ENCODE data around the gene DDX20. TPM values are rescaled to one million over a fixed set of nuclear protein-coding genes. Genes with fewer than 3 reads are reported as not detected.

Gene DDX20
- total and polyA plus RNA-seq, 2 donors (not counting 3 experiments of a cell fraction or from before 2014, with no cell fraction given): 4.1 to 15.9 TPM

DNA sequence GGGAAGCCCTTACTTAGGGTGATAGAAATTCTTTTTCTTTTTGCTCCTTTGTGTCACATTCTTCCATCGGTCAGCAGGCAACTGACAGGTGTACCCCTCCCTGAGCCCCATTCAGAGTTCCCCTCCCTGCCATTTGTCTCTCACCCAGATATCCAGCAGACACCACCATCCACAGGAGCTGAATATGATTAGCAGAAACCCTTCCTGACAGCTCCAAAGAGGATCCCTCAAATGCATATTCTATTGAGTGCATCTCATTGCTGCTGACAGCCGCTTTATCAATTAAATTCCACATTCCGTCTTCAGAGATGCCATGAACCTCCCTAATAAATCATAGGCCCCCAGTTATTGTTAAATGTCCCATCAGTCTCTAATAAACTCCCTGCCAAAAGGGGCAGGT, 6.1 kb upstream of the DDX20 start:
- Histone ChIP-seq H2AFZ (ENCODE audit: low read depth, low read length) (no peak overlapping the region), H3K9me3 (replicated peaks; ENCODE audit: control insufficient read depth, insufficient read depth, low read length) (no peaks in the 10 kb centered on the region), H3K79me2 (ENCODE audit: control insufficient read depth, insufficient read depth, low read length) (no peaks in the 10 kb centered on the region), H3K27me3 (ENCODE audit: control insufficient read depth in 2 of 2, insufficient read depth in 2 of 2, low read length in 2 of 2) (no peaks in the 10 kb centered on the region), H3K4me3 (replicated peaks in 1 of 3; ENCODE audit: insufficient read depth in 1 of 3, low read depth in 1 of 3, low read length in 3 of 3) (no peak overlapping the region), H3K4me1 (ENCODE audit: control insufficient read depth, extremely low read depth, insufficient read depth, low read length) (peaks cover 5% of the 10 kb centered on the region), H3K36me3 (ENCODE audit: control insufficient read depth in 2 of 2, extremely low read depth in 1 of 2, insufficient read depth in 2 of 2, low read length in 2 of 2) (no peaks in the 10 kb centered on the region), H3K4me2 (ENCODE audit: insufficient read depth, low read length) (no peak overlapping the region), H4K20me1 (replicated peaks; ENCODE audit: control insufficient read depth, extremely low read depth, insufficient read depth, low read length) (no peaks in the 10 kb centered on the region), H3K9me1 (replicated peaks; ENCODE audit: control insufficient read depth, extremely low read depth, insufficient read depth, low read length) (no peaks in the 10 kb centered on the region), H3K27ac (ENCODE audit: insufficient read depth, low read depth, low read length) (no peak overlapping the region), H3K9ac (replicated peaks; ENCODE audit: extremely low read depth, insufficient read depth, low read length) (no peak overlapping the region)
- dilution Hi-C loops (cut with MboI; ENCODE audit: extremely low pct_ligation_motif_present, low sequenced_read_pairs) (no loop called here), intact Hi-C loops (cut with micrococcal nuclease) (no loop called here)
- BruUV-seq (replicated peaks): no TSS peak
- TF ChIP-seq MYC (IDR thresholded peaks at IDR 0.05; ENCODE audit: low read depth, low read length) (no peak), JUN (IDR thresholded peaks at IDR 0.05; ENCODE audit: borderline replicate concordance, insufficient read depth, insufficient read length, low read depth) (no peak), FOS (IDR thresholded peaks at IDR 0.05; ENCODE audit: borderline replicate concordance, insufficient read depth, low read length) (no peak), MAX (IDR thresholded peaks at IDR 0.05; ENCODE audit: insufficient read depth, insufficient read length) (no peak), POLR2A (IDR thresholded peaks at IDR 0.05; ENCODE audit: low read depth, low read length) (no peak), GATA2 (IDR thresholded peaks at IDR 0.05; ENCODE audit: insufficient read depth, insufficient read length, low read depth, low read length) (no peak)
- POLR2A ChIA-PET: no interaction called here
- DNase-seq (ENCODE audit: low read depth, low spot score): no peak
- no peak for FAIRE-seq
- CTCF ChIA-PET: interaction anchor here (0.7 to 11.1 kb wide), 7 partner anchors 10 to 268 kb away, joined by 3 to 487 read pairs (median 11); partner anchors contain the start of gene INKA2

DNA sequence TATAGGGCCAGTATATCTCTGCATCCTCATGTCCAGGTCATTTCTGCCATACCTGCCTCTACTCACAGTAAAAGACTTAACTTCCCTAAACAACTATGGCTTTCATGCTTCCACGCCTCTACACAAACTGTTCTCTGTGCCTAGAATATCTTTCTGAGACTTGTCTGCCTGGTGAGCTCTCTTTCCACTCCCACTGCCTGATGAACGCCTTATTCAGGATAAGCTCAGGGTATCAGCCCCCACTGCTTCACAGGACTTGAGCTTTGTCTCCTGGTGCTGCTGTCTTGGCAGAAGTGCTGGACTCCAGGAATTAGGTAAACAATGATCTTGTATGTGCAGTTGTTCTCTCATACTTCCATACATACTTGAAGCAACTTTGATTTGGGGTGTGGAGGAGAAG, 4.8 kb upstream of the DDX20 start:
- Histone ChIP-seq H4K20me1 (replicated peaks; ENCODE audit: control insufficient read depth, extremely low read depth, insufficient read depth, low read length) (no peaks in the 10 kb centered on the region), H3K27me3 (ENCODE audit: control insufficient read depth in 2 of 2, insufficient read depth in 2 of 2, low read length in 2 of 2) (no peaks in the 10 kb centered on the region), H3K9me1 (replicated peaks; ENCODE audit: control insufficient read depth, extremely low read depth, insufficient read depth, low read length) (no peaks in the 10 kb centered on the region), H2AFZ (ENCODE audit: low read depth, low read length) (no peak overlapping the region), H3K27ac (ENCODE audit: insufficient read depth, low read depth, low read length) (no peak overlapping the region), H3K4me1 (ENCODE audit: control insufficient read depth, extremely low read depth, insufficient read depth, low read length) (peaks cover 9% of the 10 kb centered on the region), H3K36me3 (ENCODE audit: control insufficient read depth in 2 of 2, extremely low read depth in 1 of 2, insufficient read depth in 2 of 2, low read length in 2 of 2) (no peaks in the 10 kb centered on the region), H3K4me2 (ENCODE audit: insufficient read depth, low read length) (no peak overlapping the region), H3K79me2 (ENCODE audit: control insufficient read depth, insufficient read depth, low read length) (peaks cover under 1% of the 10 kb centered on the region), H3K9ac (replicated peaks; ENCODE audit: extremely low read depth, insufficient read depth, low read length) (no peak overlapping the region), H3K9me3 (replicated peaks; ENCODE audit: control insufficient read depth, insufficient read depth, low read length) (no peaks in the 10 kb centered on the region), H3K4me3 (replicated peaks in 1 of 3; ENCODE audit: insufficient read depth in 1 of 3, low read depth in 1 of 3, low read length in 3 of 3) (no peak overlapping the region)
- FAIRE-seq: no peak
- dilution Hi-C loops (cut with MboI; ENCODE audit: extremely low pct_ligation_motif_present, low sequenced_read_pairs) (no loop called here), intact Hi-C loops (cut with micrococcal nuclease) (no loop called here)
- CTCF ChIA-PET: interaction anchor here (0.8 to 11.1 kb wide), 9 partner anchors 13 to 269 kb away, joined by 3 to 487 read pairs (median 6); no protein-coding TSS in a partner anchor
- DNase-seq (ENCODE audit: low read depth, low spot score): no peak
- no peak for TF ChIP-seq MAX (IDR thresholded peaks at IDR 0.05; ENCODE audit: insufficient read depth, insufficient read length)
- TF ChIP-seq GATA2 (IDR thresholded peaks at IDR 0.05; ENCODE audit: insufficient read depth, insufficient read length, low read depth, low read length): no peak
- no peak for TF ChIP-seq JUN (IDR thresholded peaks at IDR 0.05; ENCODE audit: borderline replicate concordance, insufficient read depth, insufficient read length, low read depth)
- TF ChIP-seq POLR2AphosphoS5 (IDR thresholded peaks at IDR 0.05; ENCODE audit: insufficient read depth, low read depth, low read length): no peak
- TF ChIP-seq, protein P1, sequence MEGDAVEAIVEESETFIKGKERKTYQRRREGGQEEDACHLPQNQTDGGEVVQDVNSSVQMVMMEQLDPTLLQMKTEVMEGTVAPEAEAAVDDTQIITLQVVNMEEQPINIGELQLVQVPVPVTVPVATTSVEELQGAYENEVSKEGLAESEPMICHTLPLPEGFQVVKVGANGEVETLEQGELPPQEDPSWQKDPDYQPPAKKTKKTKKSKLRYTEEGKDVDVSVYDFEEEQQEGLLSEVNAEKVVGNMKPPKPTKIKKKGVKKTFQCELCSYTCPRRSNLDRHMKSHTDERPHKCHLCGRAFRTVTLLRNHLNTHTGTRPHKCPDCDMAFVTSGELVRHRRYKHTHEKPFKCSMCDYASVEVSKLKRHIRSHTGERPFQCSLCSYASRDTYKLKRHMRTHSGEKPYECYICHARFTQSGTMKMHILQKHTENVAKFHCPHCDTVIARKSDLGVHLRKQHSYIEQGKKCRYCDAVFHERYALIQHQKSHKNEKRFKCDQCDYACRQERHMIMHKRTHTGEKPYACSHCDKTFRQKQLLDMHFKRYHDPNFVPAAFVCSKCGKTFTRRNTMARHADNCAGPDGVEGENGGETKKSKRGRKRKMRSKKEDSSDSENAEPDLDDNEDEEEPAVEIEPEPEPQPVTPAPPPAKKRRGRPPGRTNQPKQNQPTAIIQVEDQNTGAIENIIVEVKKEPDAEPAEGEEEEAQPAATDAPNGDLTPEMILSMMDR (IDR thresholded peaks at IDR 0.05; ENCODE audit: extremely low read depth in 1 of 2, insufficient read depth in 1 of 2, low read depth in 1 of 2, low read length in 2 of 2): no peak
- no peak for TF ChIP-seq POLR2A (IDR thresholded peaks at IDR 0.05; ENCODE audit: low read depth, low read length)
- no peak for TF ChIP-seq EZH2 (IDR thresholded peaks at IDR 0.05; ENCODE audit: borderline replicate concordance, low read depth, low read length, severe bottlenecking)
- no TSS peak for BruUV-seq (replicated peaks)
- POLR2A ChIA-PET: no interaction called here

Data from endothelial cell of umbilical vein (primary cell).